Heart left ventricle (tissue), 16 donors: ENCODE data around the gene TJP2. TPM values are rescaled to one million over a fixed set of nuclear protein-coding genes. Genes with fewer than 3 reads are reported as not detected.

Experiments used
- ATAC-seq, 4 donors: fragments of 200-7000 bp; cut with Tn5 transposase; one replicate each; pipeline ENCODE4 v1.9.1; 2020 to 2022; ENCODE audit warnings: moderate library complexity in 4 of 4, mild to moderate bottlenecking in 3 of 4, moderate number of reproducible peaks in 1 of 4
- DNase-seq, 5 donors: peaks; one replicate each; pipeline ENCODE4 v3.0.0-alpha.2; 2020
- H3K27ac ChIP-seq, 12 donors: fragments of 200-600 bp; sonication (generic) in 4 of 12; one replicate each; pipeline versions ENCODE4 v1.5.0 to v1.8.0; 2016 to 2022; ENCODE audit warnings: mild to moderate bottlenecking in 2 of 12
- H3K27me3 ChIP-seq, 9 donors: fragments of 200-600 bp; sonication (generic) in 2 of 9; one replicate each; pipeline versions ENCODE4 v1.5.1 to v1.8.0; 2016 to 2022; ENCODE audit warnings: mild to moderate bottlenecking in 3 of 9
- H3K36me3 ChIP-seq, 9 donors: fragments of 200-600 bp; sonication (generic) in 2 of 9; one replicate each; pipeline versions ENCODE4 v1.5.0 to v1.8.0; 2018 to 2022; ENCODE audit warnings: mild to moderate bottlenecking in 2 of 9
- H3K4me1 ChIP-seq, 12 donors: fragments of 200-600 bp; sonication (generic) in 4 of 12; one replicate each; pipeline versions ENCODE4 v1.5.0 to v1.8.0; 2016 to 2022; ENCODE audit warnings: mild to moderate bottlenecking in 3 of 12
- H3K4me3 ChIP-seq, 12 donors: fragments of 200-600 bp; sonication (generic) in 4 of 12; one replicate each; pipeline versions ENCODE4 v1.5.0 to v1.8.0; 2017 to 2022; ENCODE audit warnings: mild to moderate bottlenecking in 9 of 12, moderate library complexity in 4 of 12
- H3K9me3 ChIP-seq, 12 donors: fragments of 200-600 bp; sonication (generic) in 4 of 12; one replicate each; pipeline versions ENCODE4 v1.5.0 to v1.8.0; 2016 to 2022; ENCODE audit warnings: mild to moderate bottlenecking in 1 of 12
- POLR2A ChIP-seq, 2 donors: fragments of 450-650 bp; IDR thresholded peaks; one replicate each; pipeline ENCODE4 v1.6.1; 2017; ENCODE audit warnings: antibody characterized with exemption in 2 of 2, mild to moderate bottlenecking in 2 of 2, moderate library complexity in 2 of 2
- WGBS, 4 donors: extraction: QIAGEN DNeasy Blood & Tissue Kit in 2 of 4; methylation state at CpG; one replicate each; pipeline versions ENCODE4 v1.1.5 to v1.1.7; 2013 to 2018; 5-methylcytosine and 5-hydroxymethylcytosine counted together
- intact Hi-C, 10 donors: fragments of 100-400 bp; cut with DNase I; formaldehyde crosslinking; loops; one replicate each; pipeline versions ENCODE4 v1.11.1 to v1.14.2; 2022
- polyA plus RNA-seq, 2 donors: library from polyadenylated mRNA; stranded (reverse); fragments of 200-250 nt; gene quantifications; one replicate each; pipeline ENCODE4 v1.2.3, GENCODE V29; 2013
- total RNA-seq, 9 donors: library from RNA; depleted of rRNA in 2 of 9; stranded (reverse); fragments of >200 nt in 2 of 9; fragmentation: NEBNext Ultra II Directional in 3 of 9; extraction: Animal tissue kit (Norgen Biotek cat#: 25700) in 3 of 9; gene quantifications; one replicate each; pipeline versions ENCODE4 v1.1.0 to v1.2.4, GENCODE V29; 2016 to 2023
- TF ChIP-seq, protein P1 (sequence below), 12 donors: fragments of 200-600 bp; sonication (generic) in 4 of 12; IDR thresholded peaks; one replicate each; pipeline versions ENCODE4 v1.5.0 to v1.8.0; 2018 to 2022; ENCODE audit warnings: antibody characterized with exemption in 12 of 12, mild to moderate bottlenecking in 5 of 12
- donor health status: ischemic (EF 13 %, LVEDD 7.1; RV severe dilation, severe dysfunction).
- donor health status: healthy with polysubstance abuse.
- donor health status: DM: no; HTN: yes; CAD: no.
- donor health status: DM: no; HTN: no; CAD: no.
- donor health status: ischemic (EF 25% LVEDD 6.9; RV normal size, moderate dysfunction).
- donor health status: ischemic (EF 25% LVEDD 5.7; RV mildly dilated, moderate dysfunction).
- donor health status: healthy.
- donor health status: DM: yes; HTN: yes; CAD: no.
- donor health status: ischemic (EF 35%, LVEDD 5.7; RV mildly dilated, moderate dysfunction).
- donor health status: nonischemic (EF 11% LVEDD 7.7; RV severe dilation, severe dysfunction).
- donor health status: DM: yes; HTN: yes; CAD: no.
- donor health status: PGD.
- donor health status: ischemic (EF 29% LVEDD 5.4; RV normal size, mild dysfunction).
- donor health status: nonischemic (EF 23%, LVEDD 6.1; RV moderate dilation, normal function).

TJP2 gene
- total and polyA plus RNA-seq, 11 donors: 29.1 to 139 (median 87.5) TPM

GRCh38 chr9:69204326-69204725 lies 30.2 kb downstream of the TJP2 start:
- ATAC-seq (no peak), DNase-seq (no peak)
- intact Hi-C loops: no loop called here
- Histone ChIP-seq H3K9me3 (no peaks in the 10 kb centered on the region), H3K4me1 (peaks cover 0 to 58% (median 28%) of the 10 kb centered on the region in 12 donors), H3K27me3 (no peaks in the 10 kb centered on the region), H3K27ac (peak overlapping the region in 11 of 12 donors; percentile 9 to 51 (median 28)), H3K4me3 (no peak overlapping the region), H3K36me3 (no peaks in the 10 kb centered on the region)
- no peak for TF ChIP-seq POLR2A (IDR thresholded peaks at IDR 0.05)
- TF ChIP-seq, protein P1, sequence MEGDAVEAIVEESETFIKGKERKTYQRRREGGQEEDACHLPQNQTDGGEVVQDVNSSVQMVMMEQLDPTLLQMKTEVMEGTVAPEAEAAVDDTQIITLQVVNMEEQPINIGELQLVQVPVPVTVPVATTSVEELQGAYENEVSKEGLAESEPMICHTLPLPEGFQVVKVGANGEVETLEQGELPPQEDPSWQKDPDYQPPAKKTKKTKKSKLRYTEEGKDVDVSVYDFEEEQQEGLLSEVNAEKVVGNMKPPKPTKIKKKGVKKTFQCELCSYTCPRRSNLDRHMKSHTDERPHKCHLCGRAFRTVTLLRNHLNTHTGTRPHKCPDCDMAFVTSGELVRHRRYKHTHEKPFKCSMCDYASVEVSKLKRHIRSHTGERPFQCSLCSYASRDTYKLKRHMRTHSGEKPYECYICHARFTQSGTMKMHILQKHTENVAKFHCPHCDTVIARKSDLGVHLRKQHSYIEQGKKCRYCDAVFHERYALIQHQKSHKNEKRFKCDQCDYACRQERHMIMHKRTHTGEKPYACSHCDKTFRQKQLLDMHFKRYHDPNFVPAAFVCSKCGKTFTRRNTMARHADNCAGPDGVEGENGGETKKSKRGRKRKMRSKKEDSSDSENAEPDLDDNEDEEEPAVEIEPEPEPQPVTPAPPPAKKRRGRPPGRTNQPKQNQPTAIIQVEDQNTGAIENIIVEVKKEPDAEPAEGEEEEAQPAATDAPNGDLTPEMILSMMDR (IDR thresholded peaks at IDR 0.05): no peak
- WGBS, 4 donors: 22 to 26% (median 25%) methylated on average over 2 of the region's 2 CpGs

DNA sequence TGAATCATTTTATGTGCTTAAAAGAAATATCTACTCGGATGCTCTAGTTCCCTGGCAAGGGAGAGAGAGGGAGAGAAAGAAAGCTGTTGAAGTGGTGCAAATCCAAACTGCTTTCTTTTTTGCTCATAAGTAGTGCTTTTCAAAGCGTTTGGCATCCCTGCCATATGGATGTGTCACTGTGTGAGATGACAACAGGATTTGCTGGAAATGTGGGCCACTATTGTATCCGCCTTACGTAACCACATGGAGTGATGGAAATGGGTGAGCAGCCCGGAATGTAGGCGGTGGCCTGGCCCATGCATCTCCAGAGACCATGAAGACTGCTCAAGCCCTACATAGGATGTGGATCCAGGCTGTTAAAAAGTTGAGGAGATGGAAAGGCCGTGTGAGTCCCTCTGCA lies 30.8 kb downstream of the TJP2 start:
- no peaks in the 10 kb centered on the region for H3K27me3 ChIP-seq
- 41 to 61% (median 47%) methylated on average over 7 of the region's 7 CpGs for WGBS, 4 donors
- H3K4me1 ChIP-seq: peaks cover 0 to 53% (median 22%) of the 10 kb centered on the region in 12 donors
- ATAC-seq (peak; percentile 28 to 71 (median 64)), DNase-seq (peak in 4 of 5 donors; percentile 27 to 56 (median 46))
- no peaks in the 10 kb centered on the region for H3K9me3 ChIP-seq
- intact Hi-C loops: no loop called here
- peak overlapping the region in 11 of 12 donors; percentile 9 to 51 (median 28) for H3K27ac ChIP-seq
- no peaks in the 10 kb centered on the region for H3K36me3 ChIP-seq
- TF ChIP-seq, protein P1 (IDR thresholded peaks at IDR 0.05): no peak
- no peak for TF ChIP-seq POLR2A (IDR thresholded peaks at IDR 0.05)
- H3K4me3 ChIP-seq: no peak overlapping the region

GRCh38 chr9:69206047-69206446 lies 32.0 kb downstream of the TJP2 start:
- WGBS, 4 donors: 91 to 95% (median 93%) methylated on average over 5 of the region's 5 CpGs
- DNase-seq (no peak), ATAC-seq (no peak)
- no peaks in the 10 kb centered on the region for H3K27me3 ChIP-seq
- TF ChIP-seq, protein P1 (IDR thresholded peaks at IDR 0.05): no peak
- no peak for TF ChIP-seq POLR2A (IDR thresholded peaks at IDR 0.05)
- H3K4me1 ChIP-seq: peaks cover 0 to 45% (median 19%) of the 10 kb centered on the region in 12 donors
- no peaks in the 10 kb centered on the region for H3K9me3 ChIP-seq
- peak overlapping the region in 1 of 12 donors; percentile 51 for H3K27ac ChIP-seq
- intact Hi-C loops: no loop called here
- no peak overlapping the region for H3K4me3 ChIP-seq
- no peaks in the 10 kb centered on the region for H3K36me3 ChIP-seq

- DNase-seq: peak in 4 of 5 donors; percentile 36 to 68 (median 45)
- ATAC-seq: peak; percentile 51 to 82 (median 69)
- WGBS, 4 donors: 42 to 53% (median 47%) methylated on average over 6 of the region's 6 CpGs
These were observed 33.4 kb downstream of the TJP2 start for GRCh38 chr9:69207503-69207902.

More at GRCh38 chr9:69207503-69207902, 33.4 kb downstream of the TJP2 start:
- intact Hi-C loops: no loop called here
- TF ChIP-seq, protein P1 (IDR thresholded peaks at IDR 0.05): peak in 3 of 12 donors; percentile 27 to 40 (median 30)
- no peak for TF ChIP-seq POLR2A (IDR thresholded peaks at IDR 0.05)
- H3K4me1 ChIP-seq: peaks cover 0 to 52% (median 26%) of the 10 kb centered on the region in 12 donors
- peak overlapping the region in 9 of 12 donors; percentile 9 to 67 (median 36) for H3K27ac ChIP-seq
- H3K4me3 ChIP-seq: no peak overlapping the region
- no peaks in the 10 kb centered on the region for H3K9me3 ChIP-seq
- H3K36me3 ChIP-seq: no peaks in the 10 kb centered on the region
- H3K27me3 ChIP-seq: no peaks in the 10 kb centered on the region
